ENCODE measurements around the gene THSD7B. TPM values are rescaled to one million over a fixed set of nuclear protein-coding genes. Genes with fewer than 3 reads are reported as not detected.
A peak's percentile ranks its signal among the peaks of the same experiment; 100 is the strongest.

The THSD7B gene
- total RNA-seq, 1 donor from 2014 or later = 9.8 TPM

GRCh38 chr2:137449454-137449853, 684.1 kb downstream of the THSD7B start:
- Mint-ChIP-seq H3K4me3 (no peak overlapping the region), H3K4me1 (ENCODE audit: unreplicated experiment) (no peaks in the 10 kb centered on the region), H3K27ac (no peak overlapping the region), H3K27me3 (peaks cover 5% of the 10 kb centered on the region), H3K36me3 (no peaks in the 10 kb centered on the region), H3K9me3 (no peaks in the 10 kb centered on the region)
- no peak for DNase-seq (ENCODE audit: extremely low spot score, unreplicated experiment)
- TF ChIP-seq CTCF (conservative IDR thresholded peaks at IDR 0.05) = no peak

GRCh38 chr2:137454886-137455285, 689.5 kb downstream of the THSD7B start:
- Mint-ChIP-seq H3K36me3 (no peaks in the 10 kb centered on the region), H3K4me1 (ENCODE audit: unreplicated experiment) (no peaks in the 10 kb centered on the region), H3K4me3 (no peak overlapping the region), H3K9me3 (no peaks in the 10 kb centered on the region), H3K27me3 (peaks cover 15% of the 10 kb centered on the region), H3K27ac (no peak overlapping the region)
- TF ChIP-seq CTCF (conservative IDR thresholded peaks at IDR 0.05) = no peak
- no peak for DNase-seq (ENCODE audit: extremely low spot score, unreplicated experiment)

GRCh38 chr2:137467246-137467862, 702.0 kb downstream of the THSD7B start:
- TF ChIP-seq CTCF (conservative IDR thresholded peaks at IDR 0.05) = peak; percentile 81
- H3K36me3 Mint-ChIP-seq = no peaks in the 10 kb centered on the region
- H3K27ac Mint-ChIP-seq = no peak overlapping the region
- H3K27me3 Mint-ChIP-seq = peaks cover 8% of the 10 kb centered on the region
- peaks cover 4% of the 10 kb centered on the region for H3K4me1 Mint-ChIP-seq (ENCODE audit: unreplicated experiment)
- DNase-seq (ENCODE audit: extremely low spot score, unreplicated experiment) = no peak
- H3K4me3 Mint-ChIP-seq = no peak overlapping the region
- H3K9me3 Mint-ChIP-seq = no peaks in the 10 kb centered on the region

DNA sequence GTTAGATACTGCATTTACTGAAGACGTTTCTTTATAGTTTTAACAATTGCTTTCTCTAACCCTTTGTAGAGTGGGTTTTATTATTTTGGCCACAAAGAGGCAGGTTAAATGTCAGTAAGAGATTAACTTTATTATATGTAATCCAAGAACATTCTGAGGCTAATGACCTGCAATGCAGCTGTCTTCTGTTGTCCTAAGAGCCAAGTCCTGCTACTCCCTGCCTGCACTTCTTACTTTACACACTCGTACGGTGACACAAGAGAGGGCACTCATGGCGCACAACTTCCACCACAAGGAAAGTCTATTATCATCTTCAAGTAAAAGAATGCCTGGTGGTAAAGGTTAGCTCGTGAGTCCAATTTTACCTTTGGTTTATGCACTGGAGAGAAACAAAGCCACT, 727.9 kb downstream of the THSD7B start:
- Mint-ChIP-seq H3K27ac (no peak overlapping the region), H3K27me3 (no peaks in the 10 kb centered on the region), H3K4me1 (ENCODE audit: unreplicated experiment) (no peaks in the 10 kb centered on the region), H3K4me3 (no peak overlapping the region), H3K36me3 (no peaks in the 10 kb centered on the region), H3K9me3 (peaks cover 4% of the 10 kb centered on the region)
- TF ChIP-seq CTCF (conservative IDR thresholded peaks at IDR 0.05) = no peak
- no peak for DNase-seq (ENCODE audit: extremely low spot score, unreplicated experiment)

- H3K4me3 Mint-ChIP-seq = no peak overlapping the region
These were observed 735.3 kb downstream of the THSD7B start for GRCh38 chr2:137500599-137500998.

More at GRCh38 chr2:137500599-137500998, 735.3 kb downstream of the THSD7B start:
- no peak for TF ChIP-seq CTCF (conservative IDR thresholded peaks at IDR 0.05)
- DNase-seq (ENCODE audit: extremely low spot score, unreplicated experiment) = no peak
- Mint-ChIP-seq H3K4me1 (ENCODE audit: unreplicated experiment) (no peaks in the 10 kb centered on the region), H3K27me3 (peaks cover 3% of the 10 kb centered on the region), H3K9me3 (no peaks in the 10 kb centered on the region), H3K27ac (no peak overlapping the region), H3K36me3 (no peaks in the 10 kb centered on the region)

Measured in type B pancreatic cell (in vitro differentiated cells).